HG03575 (cell line): Measurements from ENCODE around the gene MCM5.
"Not testable (repeated sequence)": the region's sequence is repeated elsewhere in the genome, so short reads cannot be mapped to it uniquely, and the experiment has no call there.

ENCODE experiments used
- ATAC-seq: cut with Tn5 transposase; IDR thresholded peaks from one replicate; pipeline ENCODE4 v1.9.1; 2021; ENCODE audit not compliant: unreplicated experiment, insufficient number of reproducible peaks, low FRiP score; ENCODE audit errors: extremely low read depth

The MCM5 gene

GRCh38 chr22:35459423-35459894 is 59.5 kb downstream of the MCM5 start:
- no peak for ATAC-seq

- ATAC-seq: not testable (repeated sequence)
Observed at GRCh38 chr22:35459976-35460375, 60.0 kb downstream of the MCM5 start.

GRCh38 chr22:35460688-35461087 is 60.7 kb downstream of the MCM5 start:
- no peak for ATAC-seq

- no peak for ATAC-seq
Observed at GRCh38 chr22:35462498-35463230, 62.7 kb downstream of the MCM5 start.

GRCh38 chr22:35463231-35463933 is 63.4 kb downstream of the MCM5 start:
- ATAC-seq: no peak

GRCh38 chr22:35464399-35464798 is 64.5 kb downstream of the MCM5 start:
- no peak for ATAC-seq

- no peak for ATAC-seq
Observed at GRCh38 chr22:35465109-35465701, 65.3 kb downstream of the MCM5 start.

GRCh38 chr22:35467681-35468434 is 67.9 kb downstream of the MCM5 start:
- no peak for ATAC-seq

- no peak for ATAC-seq
Observed at GRCh38 chr22:35470903-35471321, 71.0 kb downstream of the MCM5 start.

- ATAC-seq: not testable (repeated sequence)
Observed at GRCh38 chr22:35471566-35471965, 71.6 kb downstream of the MCM5 start.

- no peak for ATAC-seq
Observed at GRCh38 chr22:35472488-35472887, 72.5 kb downstream of the MCM5 start.

- ATAC-seq: no peak
Observed at GRCh38 chr22:35473971-35474370, 74.0 kb downstream of the MCM5 start.
